ENCODE results near the gene PRKCD.

GRCh38 chr3:53196575-53197407 lies 35.8 kb downstream of the PRKCD start:
- TF ChIP-seq, protein P1, sequence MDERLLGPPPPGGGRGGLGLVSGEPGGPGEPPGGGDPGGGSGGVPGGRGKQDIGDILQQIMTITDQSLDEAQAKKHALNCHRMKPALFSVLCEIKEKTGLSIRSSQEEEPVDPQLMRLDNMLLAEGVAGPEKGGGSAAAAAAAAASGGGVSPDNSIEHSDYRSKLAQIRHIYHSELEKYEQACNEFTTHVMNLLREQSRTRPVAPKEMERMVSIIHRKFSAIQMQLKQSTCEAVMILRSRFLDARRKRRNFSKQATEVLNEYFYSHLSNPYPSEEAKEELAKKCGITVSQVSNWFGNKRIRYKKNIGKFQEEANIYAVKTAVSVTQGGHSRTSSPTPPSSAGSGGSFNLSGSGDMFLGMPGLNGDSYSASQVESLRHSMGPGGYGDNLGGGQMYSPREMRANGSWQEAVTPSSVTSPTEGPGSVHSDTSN (CRISPR knock-in tag; IDR thresholded peaks at IDR 0.05; ENCODE audit: low read depth): no peak
- TF ChIP-seq, protein P1 (tag; conservative IDR thresholded peaks at IDR 0.05; ENCODE audit: low read depth): no peak
- peak; percentile 64 for TF ChIP-seq POLR2A (conservative IDR thresholded peaks at IDR 0.05)
- no peak for TF ChIP-seq ZNF280B (CRISPR knock-in tag; IDR thresholded peaks at IDR 0.05)
- no peak for TF ChIP-seq ZNF668 (CRISPR knock-in tag; IDR thresholded peaks at IDR 0.05)
- no peak for TF ChIP-seq TCF7 (IDR thresholded peaks at IDR 0.05; ENCODE audit: borderline replicate concordance)
